GM23338 (cell line): ENCODE measurements around the gene CROCC2.

Experiments used
- CTCF ChIP-seq, 2 experiments: fragments of 200-600 bp in 1 of 2; sonication (generic) in 1 of 2; conservative IDR thresholded peaks; 2 replicates each; pipeline versions ENCODE4 v1.5.1 to v1.6.1; 2016 to 2017; ENCODE audit warnings: antibody characterized with exemption in 2 of 2, low read depth in 2 of 2, mild to moderate bottlenecking in 2 of 2, moderate library complexity in 1 of 2
- POLR2AphosphoS5 ChIP-seq: IDR thresholded peaks from 2 replicates; pipeline ENCODE4 v1.6.1; 2016; ENCODE audit warnings: antibody characterized with exemption, low read depth

GRCh38 chr2:241035818-241036396 is 129.8 kb downstream of the CROCC2 start:
- TF ChIP-seq CTCF (conservative IDR thresholded peaks at IDR 0.05; ENCODE audit: low read depth in 2 of 2) (no peak), POLR2AphosphoS5 (no peak)
